Neutrophil (primary cell): Measurements from ENCODE around the gene CFAP73.

Experiments
- H3K27ac ChIP-seq: fragments of 200-600 bp; sonication (generic); 2 replicates; pipeline ENCODE4 v1.5.1; 2016; ENCODE audit warnings: mild to moderate bottlenecking, moderate library complexity
- H3K27me3 ChIP-seq: fragments of 200-600 bp; sonication (generic); 2 replicates; pipeline ENCODE4 v1.6.0; 2016; ENCODE audit warnings: mild to moderate bottlenecking
- H3K36me3 ChIP-seq: fragments of 200-600 bp; sonication (generic); 2 replicates; pipeline ENCODE4 v1.5.1; 2017
- H3K4me1 ChIP-seq, 2 experiments: fragments of 200-600 bp in 1 of 2; sonication (generic) in 1 of 2; 1 replicate in 1 of 2; 2 replicates in 1 of 2; pipeline versions ENCODE4 v1.5.1 to v1.6.1; 2013 to 2016; ENCODE audit warnings: low read depth in 1 of 2, low read length in 1 of 2, mild to moderate bottlenecking in 1 of 2, moderate library complexity in 1 of 2; ENCODE audit not compliant: control insufficient read depth in 1 of 2, insufficient read depth in 1 of 2
- H3K4me3 ChIP-seq, 2 experiments: fragments of 200-600 bp in 1 of 2; sonication (generic) in 1 of 2; 1 replicate in 1 of 2; 2 replicates in 1 of 2; pipeline ENCODE4 v1.5.1; 2013 to 2016; ENCODE audit warnings: low read depth in 1 of 2, low read length in 1 of 2, mild to moderate bottlenecking in 1 of 2, moderate library complexity in 1 of 2
- H3K9me3 ChIP-seq: fragments of 200-600 bp; sonication (generic); 2 replicates; pipeline ENCODE4 v1.5.1; 2016
- CTCF ChIP-seq: fragments of 200-600 bp; sonication (generic); IDR thresholded peaks from 2 replicates; pipeline ENCODE4 v1.5.1; 2016; ENCODE audit warnings: antibody characterized with exemption

Gene CFAP73

GRCh38 chr12:113104953-113105510 lies 44.5 kb upstream of the CFAP73 start:
- no peak for TF ChIP-seq CTCF
- Histone ChIP-seq H3K4me3 (no peak overlapping the region), H3K4me1 (no peaks in the 10 kb centered on the region), H3K27me3 (peaks cover 37% of the 10 kb centered on the region), H3K36me3 (no peaks in the 10 kb centered on the region), H3K27ac (no peak overlapping the region), H3K9me3 (no peaks in the 10 kb centered on the region)

- H3K27me3 ChIP-seq: peaks cover 37% of the 10 kb centered on the region
- no peak overlapping the region for H3K27ac ChIP-seq
- no peaks in the 10 kb centered on the region for H3K9me3 ChIP-seq
- H3K4me1 ChIP-seq: no peaks in the 10 kb centered on the region
- TF ChIP-seq CTCF: no peak
- no peak overlapping the region for H3K4me3 ChIP-seq
- no peaks in the 10 kb centered on the region for H3K36me3 ChIP-seq
Measured at GRCh38 chr12:113105606-113106271, 43.8 kb upstream of the CFAP73 start.

- no peaks in the 10 kb centered on the region for H3K9me3 ChIP-seq
- no peaks in the 10 kb centered on the region for H3K4me1 ChIP-seq
- peaks cover 41% of the 10 kb centered on the region for H3K27me3 ChIP-seq
- no peak for TF ChIP-seq CTCF
- no peak overlapping the region for H3K4me3 ChIP-seq
- H3K36me3 ChIP-seq: no peaks in the 10 kb centered on the region
- H3K27ac ChIP-seq: no peak overlapping the region
Measured at GRCh38 chr12:113106361-113106760, 43.2 kb upstream of the CFAP73 start.

GRCh38 chr12:113108308-113108707 lies 41.2 kb upstream of the CFAP73 start:
- Histone ChIP-seq H3K27me3 (peaks cover 50% of the 10 kb centered on the region), H3K27ac (no peak overlapping the region), H3K4me1 (no peaks in the 10 kb centered on the region), H3K4me3 (no peak overlapping the region), H3K9me3 (no peaks in the 10 kb centered on the region), H3K36me3 (no peaks in the 10 kb centered on the region)
- no peak for TF ChIP-seq CTCF

GRCh38 chr12:113109360-113109759 lies 40.2 kb upstream of the CFAP73 start:
- no peak overlapping the region for H3K27ac ChIP-seq
- H3K4me1 ChIP-seq: no peaks in the 10 kb centered on the region
- no peak for TF ChIP-seq CTCF
- H3K9me3 ChIP-seq: no peaks in the 10 kb centered on the region
- H3K27me3 ChIP-seq: peaks cover 39% of the 10 kb centered on the region
- H3K4me3 ChIP-seq: no peak overlapping the region
- H3K36me3 ChIP-seq: no peaks in the 10 kb centered on the region
